Ramos (cell line): ENCODE data around the gene DGKI.
"Not testable (repeated sequence)": the region's sequence is repeated elsewhere in the genome, so short reads cannot be mapped to it uniquely, and the experiment has no call there.

Source experiments
- in situ Hi-C: fragments of 300-500 bp; cut with MboI; formaldehyde crosslinking; loops from one replicate; pipeline ENCODE4 v1.14.3; 2022; ENCODE audit warnings: low sequenced_read_pairs; ENCODE audit not compliant: unreplicated experiment

DGKI gene

GRCh38 chr7:137839903-137840779 is 6.6 kb downstream of the DGKI start:
- in situ Hi-C loops: no loop called here

- in situ Hi-C loops: no loop called here
Measured at GRCh38 chr7:137838706-137839315, 8.0 kb downstream of the DGKI start.

GRCh38 chr7:137836541-137836940 is 10.2 kb downstream of the DGKI start:
- in situ Hi-C loops: no loop called here

DNA sequence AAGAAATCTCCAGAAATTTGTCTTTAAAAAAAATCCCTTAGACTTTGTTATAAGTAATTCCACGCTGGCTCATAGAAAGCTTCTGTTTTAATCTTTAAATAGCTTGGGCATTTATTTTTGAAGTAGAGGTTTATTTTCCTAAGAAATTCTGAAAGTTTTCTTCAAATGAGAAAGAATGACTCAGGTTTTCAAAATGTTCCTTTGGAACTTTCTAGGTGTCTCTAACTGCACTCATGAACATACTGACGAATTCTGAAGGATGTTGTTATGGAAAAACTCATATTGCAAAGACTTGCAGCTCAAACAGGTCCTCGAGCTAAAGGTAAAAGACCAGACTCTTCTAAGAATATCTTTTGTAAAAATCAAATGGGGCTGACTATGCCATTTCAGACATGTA is 10.7 kb downstream of the DGKI start:
- in situ Hi-C loops: no loop called here

- in situ Hi-C loops: no loop called here
Measured at GRCh38 chr7:137835486-137836112, 11.2 kb downstream of the DGKI start.

DNA sequence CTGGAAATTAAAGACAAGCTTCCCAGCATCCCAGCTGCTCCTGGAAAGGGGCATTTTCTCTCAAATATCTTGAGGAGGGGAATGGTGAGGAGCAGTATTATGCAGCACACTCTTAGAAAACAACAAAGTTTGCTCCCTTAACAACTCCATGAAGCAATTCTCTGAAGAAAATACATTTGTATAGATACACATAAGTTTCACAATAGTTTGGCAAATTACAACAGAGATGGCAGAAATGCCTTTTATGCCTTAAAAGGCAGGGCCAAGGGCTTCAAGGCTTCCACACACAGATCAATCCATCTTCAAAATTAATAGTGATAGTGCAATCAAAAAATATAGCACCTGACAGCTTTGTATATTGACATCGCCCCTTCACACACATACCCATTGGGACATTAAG is 12.2 kb downstream of the DGKI start:
- in situ Hi-C loops: no loop called here

- in situ Hi-C loops: not testable (repeated sequence)
Measured at GRCh38 chr7:137832990-137833389, 13.8 kb downstream of the DGKI start.

GRCh38 chr7:137832382-137832781 is 14.4 kb downstream of the DGKI start:
- in situ Hi-C loops: no loop called here

- in situ Hi-C loops: not testable (repeated sequence)
Measured at GRCh38 chr7:137831555-137831954, 15.2 kb downstream of the DGKI start.

GRCh38 chr7:137829337-137829992 is 17.3 kb downstream of the DGKI start:
- in situ Hi-C loops: no loop called here

DNA sequence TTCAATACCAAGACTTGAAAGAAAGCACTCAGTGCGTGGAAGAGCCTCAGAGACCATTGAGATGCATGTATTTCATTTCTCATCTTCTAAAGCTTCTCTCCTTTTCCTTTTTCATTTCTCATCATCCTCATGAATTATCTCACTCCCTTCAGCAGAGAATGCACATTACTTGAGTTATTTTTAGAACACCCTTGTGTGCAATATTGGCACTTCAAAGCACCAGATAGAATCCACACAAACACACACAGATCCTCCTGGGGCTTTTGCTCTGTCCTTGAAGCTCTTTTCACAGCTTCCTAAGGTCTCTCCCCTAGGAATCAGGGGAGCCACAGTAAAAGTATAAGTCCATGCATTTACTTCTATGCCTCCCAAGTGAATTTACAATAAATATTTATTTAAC is 18.3 kb downstream of the DGKI start:
- in situ Hi-C loops: no loop called here

GRCh38 chr7:137825489-137825888 is 21.3 kb downstream of the DGKI start:
- in situ Hi-C loops: no loop called here

DNA sequence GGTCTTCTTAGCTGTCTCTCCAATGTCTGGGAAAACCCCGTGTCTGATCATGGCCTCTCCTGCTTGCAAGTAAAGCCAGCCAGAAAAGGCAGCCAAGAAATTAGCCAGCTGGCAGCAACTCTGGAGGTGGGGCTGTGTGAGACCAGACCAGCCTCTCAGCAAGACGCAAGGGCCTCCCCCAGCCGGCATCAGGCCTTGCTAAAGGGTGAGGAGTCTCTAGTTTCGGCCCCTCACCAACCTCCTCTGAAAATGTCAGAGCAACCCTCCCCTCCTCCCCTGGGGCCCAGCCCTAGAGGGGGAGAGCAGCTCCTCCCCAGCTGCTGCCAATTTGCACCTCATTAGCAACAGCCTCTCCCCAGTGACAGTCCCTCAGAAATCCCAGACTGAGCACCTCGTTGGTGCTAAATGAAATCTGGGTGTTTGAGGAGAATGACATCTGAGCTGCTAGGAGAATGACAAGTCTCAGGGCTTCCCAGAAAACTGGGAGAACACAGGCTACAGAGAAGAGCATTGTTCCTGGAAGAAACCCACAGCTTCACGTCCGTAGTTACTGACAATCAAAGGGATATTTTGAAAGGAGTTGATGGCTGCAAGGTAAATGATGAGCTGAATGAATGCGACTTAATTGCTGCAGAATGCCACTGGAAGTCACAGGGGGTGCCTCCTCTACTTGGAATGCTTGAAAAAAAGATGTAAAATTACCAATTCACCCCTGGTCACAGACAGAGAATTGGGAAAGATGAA is 25.9 kb downstream of the DGKI start:
- in situ Hi-C loops: no loop called here

DNA sequence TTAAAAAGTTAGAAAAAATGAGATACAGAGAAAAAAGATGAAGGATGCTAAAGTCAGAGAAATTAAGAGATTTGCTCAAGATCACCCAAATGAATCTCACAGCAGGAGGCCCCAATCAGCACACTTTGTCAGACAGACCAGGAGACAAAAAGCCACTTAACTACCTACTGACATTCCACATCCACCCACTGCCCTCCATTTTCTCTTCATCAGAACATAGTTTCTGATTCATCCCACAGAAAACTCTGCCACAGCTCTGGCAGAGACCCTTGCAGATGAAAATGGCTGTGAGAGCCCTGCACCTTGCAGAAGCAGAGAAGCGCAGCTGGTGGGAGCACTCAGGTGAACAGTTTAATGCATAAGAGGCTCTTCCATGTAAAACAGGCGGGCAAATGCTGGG is 26.6 kb downstream of the DGKI start:
- in situ Hi-C loops: no loop called here

GRCh38 chr7:137818036-137818435 is 28.7 kb downstream of the DGKI start:
- in situ Hi-C loops: no loop called here

DNA sequence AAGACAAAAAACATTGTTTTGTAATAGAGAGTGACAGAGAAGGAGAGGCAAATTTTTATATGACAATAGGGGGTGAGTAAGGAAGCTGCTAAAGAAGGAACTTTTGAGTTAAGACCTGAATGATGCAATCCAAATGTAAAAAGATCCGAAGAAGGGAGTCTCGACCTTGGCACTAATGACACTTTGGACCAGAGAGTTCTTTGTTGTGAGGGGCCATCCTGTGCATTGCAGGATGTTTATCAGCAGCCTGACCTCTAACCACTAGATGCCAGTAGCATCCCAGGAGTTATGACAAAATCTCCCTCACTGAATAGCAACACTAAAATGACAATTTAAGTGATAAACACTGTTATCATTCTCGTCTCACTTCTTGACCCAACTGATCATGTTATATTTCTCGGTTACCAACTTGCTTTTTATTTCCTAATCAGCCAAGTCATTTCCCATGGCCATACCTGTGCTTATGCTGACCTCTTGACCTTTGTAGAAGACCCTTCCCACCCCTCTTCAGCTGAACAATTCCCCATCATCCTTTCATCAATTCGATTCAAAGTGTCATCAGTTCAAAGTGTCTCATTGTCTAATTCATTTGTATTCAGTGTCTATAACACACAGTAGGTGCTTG is 30.0 kb downstream of the DGKI start:
- in situ Hi-C loops: no loop called here

GRCh38 chr7:137813541-137813940 is 33.2 kb downstream of the DGKI start:
- in situ Hi-C loops: no loop called here

DNA sequence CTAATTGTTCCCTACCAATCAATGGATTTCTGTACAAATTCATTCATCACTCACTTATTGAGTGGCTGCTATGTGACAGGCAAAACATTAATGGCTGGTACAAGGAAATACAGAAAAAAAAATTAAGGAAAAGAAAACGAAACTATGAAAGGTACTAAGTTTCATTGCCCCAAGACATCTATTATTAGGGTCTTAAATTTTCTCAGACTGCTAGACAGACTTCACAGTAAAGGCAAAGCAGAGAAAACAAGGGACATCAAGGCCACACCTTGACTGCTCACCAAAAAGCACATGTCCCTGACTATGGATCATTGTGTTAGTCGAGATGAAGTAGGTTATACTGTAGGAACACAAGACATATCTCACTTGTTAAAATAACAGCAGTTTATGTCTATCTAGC is 36.5 kb downstream of the DGKI start:
- in situ Hi-C loops: no loop called here

DNA sequence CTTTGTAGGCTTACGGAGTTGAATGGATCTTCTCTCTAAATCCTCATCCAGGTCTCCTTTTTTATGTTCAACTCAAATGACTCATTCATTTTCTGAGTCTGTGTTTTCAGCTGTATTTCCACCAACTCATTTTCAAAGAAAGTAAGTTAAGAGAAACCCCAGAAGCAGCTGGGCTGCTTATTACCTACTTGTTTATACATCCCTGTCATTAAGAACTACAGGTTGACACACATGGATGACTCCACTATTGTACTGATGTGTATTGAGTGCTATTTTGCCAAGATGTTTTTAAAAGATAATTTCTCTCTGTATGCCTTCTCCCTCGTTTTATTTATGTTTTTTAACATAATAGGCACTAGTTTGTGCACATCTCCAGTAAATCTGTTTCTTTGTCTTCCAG is 41.9 kb downstream of the DGKI start:
- in situ Hi-C loops: no loop called here

GRCh38 chr7:137801491-137801890 is 45.3 kb downstream of the DGKI start:
- in situ Hi-C loops: no loop called here
